BJ (cell line): ENCODE measurements around the gene ZNF439. TPM values are rescaled to one million over a fixed set of nuclear protein-coding genes. Genes with fewer than 3 reads are reported as not detected.
"Not testable (repeated sequence)": the region's sequence is repeated elsewhere in the genome, so short reads cannot be mapped to it uniquely, and the experiment has no call there.

Experiments
- CTCF ChIA-PET: fragments of 350-600 bp; formaldehyde crosslinking; extraction: SDS; loops from one replicate; lab custom pipeline; 2021; ENCODE audit warnings: antibody characterized with exemption, inconsistent platforms; lab: Yijun Ruan, JAX
- POLR2A ChIA-PET: fragments of 300-600 bp; sonication (Branson Sonifier 250); formaldehyde crosslinking; extraction: SDS; loops from one replicate; lab custom pipeline; 2021; ENCODE audit warnings: antibody characterized with exemption; lab: Charles Lee
- DNase-seq: peaks from one replicate; pipeline ENCODE4 v3.0.0-alpha.2; 2011; ENCODE audit warnings: low read depth
- H3K27me3 ChIP-seq: 2 replicates; pipeline ENCODE4 v1.6.0; 2011; ENCODE audit warnings: low read length; ENCODE audit not compliant: control insufficient read depth, insufficient read depth
- H3K36me3 ChIP-seq: 2 replicates; pipeline ENCODE4 v1.5.1; 2011; ENCODE audit warnings: low read length; ENCODE audit not compliant: control insufficient read depth, insufficient read depth
- H3K4me3 ChIP-seq: 2 replicates; pipeline ENCODE4 v1.5.1; 2011; ENCODE audit warnings: low read depth, mild to moderate bottlenecking, control low read depth, low read length
- CTCF ChIP-seq: IDR thresholded peaks from 2 replicates; pipeline ENCODE4 v1.5.1; 2011; ENCODE audit warnings: low read depth, mild to moderate bottlenecking, control low read depth, inconsistent platforms, low read length, moderate library complexity; ENCODE audit not compliant: insufficient read depth
- polyA plus RNA-seq: library from polyadenylated mRNA; depleted of rRNA; stranded (reverse); fragments of >200 nt; gene quantifications from 2 replicates; pipeline ENCODE4 v1.2.3, GENCODE V29; 2011

Gene ZNF439
- polyA plus RNA-seq, 1 experiment: 3.0 TPM

GRCh38 chr19:11833541-11833940 lies 15.0 kb upstream of the ZNF439 start:
- ChIA-PET CTCF (no interaction called here), POLR2A (no interaction called here)
- TF ChIP-seq CTCF: no peak
- H3K36me3 ChIP-seq: peaks cover 5% of the 10 kb centered on the region
- no peaks in the 10 kb centered on the region for H3K27me3 ChIP-seq
- no peak overlapping the region for H3K4me3 ChIP-seq
- DNase-seq: no peak

DNA sequence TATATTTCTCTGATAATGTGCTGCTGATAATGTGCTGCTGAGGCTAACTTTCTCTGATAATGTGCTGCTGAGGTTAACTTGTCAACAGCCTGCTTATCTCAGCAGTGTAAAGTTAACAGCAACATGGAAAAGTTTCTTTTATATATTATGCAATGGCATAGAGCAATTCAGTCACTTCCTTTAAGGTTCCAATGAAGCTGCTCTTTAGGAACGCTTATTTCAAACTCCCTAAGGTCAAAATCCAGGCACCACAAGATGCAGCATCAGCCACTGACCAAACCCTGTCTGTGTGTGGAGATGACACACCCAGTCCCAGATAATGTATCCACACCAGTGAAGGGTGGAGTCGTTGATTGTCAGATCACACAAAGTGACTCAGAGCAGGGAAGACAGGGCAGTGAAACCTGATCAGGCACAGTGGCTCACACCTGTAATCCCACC lies 12.9 kb upstream of the ZNF439 start:
- H3K27me3 ChIP-seq, H3K36me3 ChIP-seq, CTCF ChIA-PET, POLR2A ChIA-PET, H3K4me3 ChIP-seq, DNase-seq: not testable (repeated sequence)

GRCh38 chr19:11843722-11844121 lies 4.8 kb upstream of the ZNF439 start:
- POLR2A ChIA-PET: no interaction called here
- DNase-seq: no peak
- CTCF ChIA-PET: interaction anchor here (0.9 kb wide), 1 partner anchor 13 kb away, joined by 3 read pairs; no protein-coding TSS in a partner anchor
- TF ChIP-seq CTCF: no peak
- H3K36me3 ChIP-seq: no peaks in the 10 kb centered on the region
- H3K4me3 ChIP-seq: no peak overlapping the region
- H3K27me3 ChIP-seq: no peaks in the 10 kb centered on the region

DNA sequence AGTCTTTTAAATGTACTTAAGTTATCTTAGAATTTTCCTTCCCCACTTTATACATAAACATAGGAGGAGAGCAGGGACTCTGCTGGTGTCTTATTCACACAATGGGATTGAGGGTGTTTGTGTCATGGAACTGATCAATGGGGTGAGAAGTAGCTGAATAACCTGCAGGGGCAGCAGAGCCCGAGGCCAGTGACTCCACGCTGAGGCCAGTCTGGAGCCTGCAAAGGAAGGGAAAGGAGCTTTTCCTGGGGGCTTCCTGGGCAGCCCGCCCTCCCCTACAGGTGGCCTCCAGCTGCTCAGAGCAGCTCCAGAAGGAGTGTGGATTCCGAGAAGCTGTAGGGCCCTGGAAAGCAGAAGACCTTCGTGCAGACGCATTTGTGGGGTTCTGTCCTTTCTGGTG lies 911 bp upstream of the ZNF439 start:
- POLR2A ChIA-PET, H3K4me3 ChIP-seq, H3K27me3 ChIP-seq: not testable (repeated sequence)

DNA sequence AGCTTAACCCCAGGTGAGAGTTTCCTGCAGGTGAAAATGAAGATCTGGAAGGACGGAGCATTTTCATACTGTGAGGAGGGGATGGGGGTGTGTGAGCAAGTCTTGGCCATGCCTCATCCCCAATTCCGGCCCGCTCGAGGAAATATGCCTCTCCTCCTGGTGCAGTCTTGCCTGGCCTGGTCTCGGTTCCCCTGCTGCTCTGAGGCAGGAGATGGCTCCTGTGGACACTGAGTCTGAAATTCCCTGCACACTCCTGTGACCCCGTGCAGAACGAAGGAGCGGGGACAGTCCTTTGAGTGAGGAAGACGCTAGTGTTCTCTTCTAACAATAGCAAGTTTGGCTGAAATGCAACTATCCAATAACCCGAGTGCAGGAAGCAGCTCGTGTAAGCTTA lies 329 bp upstream of the ZNF439 start:
- POLR2A ChIA-PET: no interaction called here
- CTCF ChIA-PET: interaction anchor here (1.2 to 1.7 kb wide), 4 partner anchors 8 to 141 kb away, joined by 3 to 6 read pairs (median 4); partner anchors contain the start of gene ZNF491

More for the DNA sequence above, 911 bp upstream of the ZNF439 start:
- DNase-seq, H3K36me3 ChIP-seq: not testable (repeated sequence)
- CTCF ChIA-PET: interaction anchor here (1.4 to 1.7 kb wide), 3 partner anchors 9 to 141 kb away, joined by 3 to 6 read pairs (median 4); no protein-coding TSS in a partner anchor

DNA sequence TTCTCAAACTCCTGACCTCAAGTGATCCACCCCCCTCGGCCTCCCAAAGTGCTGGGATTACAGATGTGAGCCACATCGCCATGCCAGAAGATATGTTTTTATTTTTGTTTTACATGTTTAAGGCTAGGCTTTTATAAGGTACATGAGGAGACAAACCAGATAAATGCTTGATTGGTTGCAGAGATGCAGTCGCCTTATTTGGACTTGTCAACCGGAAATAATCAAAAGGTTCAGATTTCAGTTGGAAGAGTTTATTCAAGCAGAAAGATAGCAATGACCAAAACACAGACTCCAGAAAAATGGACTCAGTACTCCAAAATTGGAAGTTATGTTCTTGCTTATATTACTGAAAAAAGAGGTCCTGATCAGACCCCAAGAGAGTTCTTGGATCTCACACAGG lies 1.8 kb downstream of the ZNF439 start:
- DNase-seq, POLR2A ChIA-PET, CTCF ChIA-PET, H3K36me3 ChIP-seq, H3K27me3 ChIP-seq, H3K4me3 ChIP-seq: not testable (repeated sequence)

More for the DNA sequence above, 329 bp upstream of the ZNF439 start:
- peak overlapping the region; percentile 56 for H3K4me3 ChIP-seq
- no peaks in the 10 kb centered on the region for H3K36me3 ChIP-seq
- no peak for DNase-seq
- no peaks in the 10 kb centered on the region for H3K27me3 ChIP-seq
- no peak for TF ChIP-seq CTCF

- POLR2A ChIA-PET: no interaction called here
- H3K27me3 ChIP-seq: no peaks in the 10 kb centered on the region
- peaks cover 11% of the 10 kb centered on the region; the same call in 1 of the 2 replicates for H3K36me3 ChIP-seq
- H3K4me3 ChIP-seq: no peak overlapping the region
- CTCF ChIA-PET: no interaction called here
- DNase-seq: no peak
- TF ChIP-seq CTCF: no peak
These were observed 4.8 kb downstream of the ZNF439 start for GRCh38 chr19:11853358-11853757.
